Progenitor cell of endocrine pancreas (in vitro differentiated cells): ENCODE results near the gene SH2D6. TPM values are rescaled to one million over a fixed set of nuclear protein-coding genes. Genes with fewer than 3 reads are reported as not detected.

ENCODE experiments used
- DNase-seq: peaks from one replicate; pipeline ENCODE4 v3.0.0; 2021; ENCODE audit warnings: low spot score; ENCODE audit not compliant: unreplicated experiment
- H3K27ac Mint-ChIP-seq: 2 replicates; pipeline ENCODE4 v1.8.0; 2021; ENCODE audit warnings: mild to moderate bottlenecking, moderate library complexity, mixed read lengths
- H3K27me3 Mint-ChIP-seq: 2 replicates; pipeline ENCODE4 v1.8.0; 2021; ENCODE audit warnings: mixed read lengths
- H3K36me3 Mint-ChIP-seq: 2 replicates; pipeline ENCODE4 v1.8.0; 2022; ENCODE audit warnings: mixed read lengths; ENCODE audit not compliant: insufficient read depth
- H3K4me1 Mint-ChIP-seq: 2 replicates; pipeline ENCODE4 v1.8.0; 2021; ENCODE audit warnings: low read depth, mixed read lengths
- H3K4me3 Mint-ChIP-seq: 2 replicates; pipeline ENCODE4 v1.8.0; 2021; ENCODE audit warnings: low read depth, mild to moderate bottlenecking, moderate library complexity, mixed read lengths
- H3K9me3 Mint-ChIP-seq: 2 replicates; pipeline ENCODE4 v1.8.0; 2021; ENCODE audit warnings: low read depth, mixed read lengths
- total RNA-seq: library from RNA; stranded (reverse); gene quantifications from 2 replicates; pipeline ENCODE4 v1.2.1, GENCODE V29; 2021
- TF ChIP-seq, protein P1 (sequence below): fragments of 200-600 bp; sonication (generic); IDR thresholded peaks from one replicate; pipeline ENCODE4 v1.5.0; 2021; ENCODE audit warnings: antibody characterized with exemption, mild to moderate bottlenecking; ENCODE audit not compliant: unreplicated experiment

Gene SH2D6
- total RNA-seq, 1 donor from 2014 or later = 0.29 TPM

DNA sequence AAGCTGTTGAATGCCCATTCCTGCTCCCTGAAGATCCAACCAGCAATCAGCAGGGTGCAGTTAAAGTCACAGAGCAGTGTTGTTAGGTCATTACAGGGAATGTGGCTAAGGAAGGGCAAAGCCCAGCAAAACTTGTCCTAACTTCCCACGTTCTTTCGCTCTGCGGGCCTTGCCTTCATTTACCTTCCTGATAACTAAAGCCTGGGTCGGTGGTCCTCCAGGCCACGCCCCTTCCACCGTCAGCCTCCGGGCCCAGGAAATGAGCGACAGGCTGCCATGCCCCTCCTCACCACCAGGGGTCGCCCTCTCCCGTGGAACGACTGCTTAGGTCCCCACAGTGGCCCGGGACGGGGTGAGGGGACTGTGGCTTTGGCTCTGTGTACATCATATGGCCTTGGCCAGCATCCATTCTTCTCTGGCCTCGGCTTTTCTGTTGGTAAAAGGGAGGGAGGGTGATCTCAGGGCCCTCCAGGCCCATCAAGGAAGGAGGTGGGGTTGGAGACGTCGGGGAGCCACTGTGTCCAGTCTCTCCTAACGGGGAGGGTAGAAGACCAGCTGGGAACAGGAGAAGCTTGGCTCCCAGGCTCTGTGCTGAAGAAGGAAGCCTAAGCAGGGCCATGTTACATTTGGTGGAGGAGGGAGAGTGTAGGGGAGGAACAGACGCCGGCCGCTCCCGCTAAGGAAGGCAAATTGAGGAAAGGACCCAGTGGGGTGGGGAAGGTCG lies 2.2 kb downstream of the SH2D6 start:
- Mint-ChIP-seq H3K9me3 (no peaks in the 10 kb centered on the region), H3K27me3 (no peaks in the 10 kb centered on the region), H3K27ac (peak overlapping the region; percentile 93), H3K4me1 (peaks cover 34% of the 10 kb centered on the region), H3K36me3 (no peaks in the 10 kb centered on the region), H3K4me3 (peak overlapping the region; percentile 57)
- DNase-seq = peak; percentile 95
- TF ChIP-seq, protein P1, sequence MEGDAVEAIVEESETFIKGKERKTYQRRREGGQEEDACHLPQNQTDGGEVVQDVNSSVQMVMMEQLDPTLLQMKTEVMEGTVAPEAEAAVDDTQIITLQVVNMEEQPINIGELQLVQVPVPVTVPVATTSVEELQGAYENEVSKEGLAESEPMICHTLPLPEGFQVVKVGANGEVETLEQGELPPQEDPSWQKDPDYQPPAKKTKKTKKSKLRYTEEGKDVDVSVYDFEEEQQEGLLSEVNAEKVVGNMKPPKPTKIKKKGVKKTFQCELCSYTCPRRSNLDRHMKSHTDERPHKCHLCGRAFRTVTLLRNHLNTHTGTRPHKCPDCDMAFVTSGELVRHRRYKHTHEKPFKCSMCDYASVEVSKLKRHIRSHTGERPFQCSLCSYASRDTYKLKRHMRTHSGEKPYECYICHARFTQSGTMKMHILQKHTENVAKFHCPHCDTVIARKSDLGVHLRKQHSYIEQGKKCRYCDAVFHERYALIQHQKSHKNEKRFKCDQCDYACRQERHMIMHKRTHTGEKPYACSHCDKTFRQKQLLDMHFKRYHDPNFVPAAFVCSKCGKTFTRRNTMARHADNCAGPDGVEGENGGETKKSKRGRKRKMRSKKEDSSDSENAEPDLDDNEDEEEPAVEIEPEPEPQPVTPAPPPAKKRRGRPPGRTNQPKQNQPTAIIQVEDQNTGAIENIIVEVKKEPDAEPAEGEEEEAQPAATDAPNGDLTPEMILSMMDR = peak; percentile 100

- no peak for DNase-seq
- Mint-ChIP-seq H3K27me3 (no peaks in the 10 kb centered on the region), H3K9me3 (no peaks in the 10 kb centered on the region), H3K36me3 (no peaks in the 10 kb centered on the region), H3K27ac (peak overlapping the region; percentile 93), H3K4me3 (peak overlapping the region; percentile 7), H3K4me1 (peaks cover 34% of the 10 kb centered on the region)
- TF ChIP-seq, protein P1 = no peak
Observed at GRCh38 chr2:85421260-85422071, 3.0 kb downstream of the SH2D6 start.

DNA sequence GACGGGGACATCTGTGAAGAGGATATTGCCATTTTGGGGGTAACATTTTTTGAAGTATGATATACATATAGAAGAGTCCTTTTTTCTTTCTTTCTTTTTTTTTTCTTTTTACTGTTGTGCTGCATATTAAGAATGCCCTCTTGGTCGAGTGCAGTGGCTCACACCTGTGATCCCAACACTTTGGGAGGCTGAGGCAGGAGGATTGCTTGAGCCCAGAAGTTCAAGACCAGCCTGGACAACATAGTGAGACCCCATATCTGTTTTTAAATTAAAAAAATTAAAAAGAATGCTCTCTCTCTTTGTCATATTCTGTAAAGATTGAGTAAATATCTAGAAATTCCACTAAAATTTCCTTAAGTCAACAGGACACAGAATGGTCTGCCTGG lies 3.6 kb downstream of the SH2D6 start:
- Mint-ChIP-seq H3K27ac (peak overlapping the region; percentile 93), H3K4me3 (peak overlapping the region; percentile 7), H3K27me3 (no peaks in the 10 kb centered on the region), H3K4me1 (peaks cover 34% of the 10 kb centered on the region), H3K9me3 (no peaks in the 10 kb centered on the region), H3K36me3 (no peaks in the 10 kb centered on the region)
- DNase-seq = no peak
- TF ChIP-seq, protein P1 = no peak

DNA sequence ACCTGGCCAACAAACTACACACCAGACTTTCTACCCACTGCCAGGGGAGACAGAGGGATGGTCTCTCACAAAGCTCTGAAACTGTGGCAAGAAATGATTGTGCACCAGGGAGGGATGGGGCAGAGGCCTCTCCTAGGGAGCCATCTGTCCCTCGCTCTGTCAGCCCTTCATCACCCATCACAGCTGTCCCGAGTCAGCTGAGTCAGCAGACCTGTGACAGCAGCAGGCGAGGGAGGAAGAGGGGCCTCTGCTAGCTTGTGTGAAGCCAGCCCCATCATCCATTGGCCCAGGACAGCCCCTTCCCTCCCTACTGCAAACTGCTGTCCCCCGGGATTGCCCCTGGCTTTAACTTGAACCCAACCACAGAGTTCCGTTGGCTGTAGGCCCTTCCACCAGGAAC lies 5.0 kb downstream of the SH2D6 start:
- Mint-ChIP-seq H3K27me3 (no peaks in the 10 kb centered on the region), H3K27ac (peak overlapping the region; percentile 20), H3K36me3 (no peaks in the 10 kb centered on the region), H3K9me3 (no peaks in the 10 kb centered on the region), H3K4me3 (no peak overlapping the region), H3K4me1 (peaks cover 34% of the 10 kb centered on the region)
- no peak for DNase-seq
- TF ChIP-seq, protein P1 = no peak

DNA sequence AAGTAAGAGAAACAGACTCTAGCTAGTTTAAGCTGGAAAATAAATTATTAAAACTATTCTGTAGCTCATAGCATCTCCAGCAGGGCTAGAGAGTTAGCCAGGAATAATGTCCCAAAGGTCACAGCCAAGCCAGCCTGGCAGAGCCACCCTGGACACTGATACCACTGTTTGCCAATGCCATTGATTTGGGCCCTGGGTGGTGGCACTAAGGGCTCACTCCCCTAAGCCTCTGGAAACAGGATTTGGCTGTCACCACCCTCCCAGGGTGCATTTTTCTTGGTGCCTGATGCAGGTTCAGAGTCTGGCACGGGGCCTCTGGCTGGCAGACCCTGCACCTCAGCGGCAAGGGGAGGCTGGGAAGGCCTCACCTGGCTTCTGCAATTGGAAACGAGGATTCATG lies 7.1 kb downstream of the SH2D6 start:
- no peak overlapping the region for H3K4me3 Mint-ChIP-seq
- H3K27me3 Mint-ChIP-seq = no peaks in the 10 kb centered on the region
- H3K9me3 Mint-ChIP-seq = no peaks in the 10 kb centered on the region
- no peak overlapping the region for H3K27ac Mint-ChIP-seq
- no peaks in the 10 kb centered on the region for H3K36me3 Mint-ChIP-seq
- TF ChIP-seq, protein P1 = no peak
- no peak for DNase-seq
- peaks cover 21% of the 10 kb centered on the region for H3K4me1 Mint-ChIP-seq
